Activated CD8-positive, alpha-beta memory T cell treated with anti-CD3 and anti-CD28 coated beads for 24 hours (primary cell): ENCODE results near the gene GJA8.
A peak's percentile ranks its signal among the peaks of the same experiment; 100 is the strongest.
"Not testable (repeated sequence)": the region's sequence is repeated elsewhere in the genome, so short reads cannot be mapped to it uniquely, and the experiment has no call there.

Experiments
- DNase-seq: peaks from one replicate; pipeline ENCODE4 v3.0.0-alpha.2; 2020

GJA8 gene

DNA sequence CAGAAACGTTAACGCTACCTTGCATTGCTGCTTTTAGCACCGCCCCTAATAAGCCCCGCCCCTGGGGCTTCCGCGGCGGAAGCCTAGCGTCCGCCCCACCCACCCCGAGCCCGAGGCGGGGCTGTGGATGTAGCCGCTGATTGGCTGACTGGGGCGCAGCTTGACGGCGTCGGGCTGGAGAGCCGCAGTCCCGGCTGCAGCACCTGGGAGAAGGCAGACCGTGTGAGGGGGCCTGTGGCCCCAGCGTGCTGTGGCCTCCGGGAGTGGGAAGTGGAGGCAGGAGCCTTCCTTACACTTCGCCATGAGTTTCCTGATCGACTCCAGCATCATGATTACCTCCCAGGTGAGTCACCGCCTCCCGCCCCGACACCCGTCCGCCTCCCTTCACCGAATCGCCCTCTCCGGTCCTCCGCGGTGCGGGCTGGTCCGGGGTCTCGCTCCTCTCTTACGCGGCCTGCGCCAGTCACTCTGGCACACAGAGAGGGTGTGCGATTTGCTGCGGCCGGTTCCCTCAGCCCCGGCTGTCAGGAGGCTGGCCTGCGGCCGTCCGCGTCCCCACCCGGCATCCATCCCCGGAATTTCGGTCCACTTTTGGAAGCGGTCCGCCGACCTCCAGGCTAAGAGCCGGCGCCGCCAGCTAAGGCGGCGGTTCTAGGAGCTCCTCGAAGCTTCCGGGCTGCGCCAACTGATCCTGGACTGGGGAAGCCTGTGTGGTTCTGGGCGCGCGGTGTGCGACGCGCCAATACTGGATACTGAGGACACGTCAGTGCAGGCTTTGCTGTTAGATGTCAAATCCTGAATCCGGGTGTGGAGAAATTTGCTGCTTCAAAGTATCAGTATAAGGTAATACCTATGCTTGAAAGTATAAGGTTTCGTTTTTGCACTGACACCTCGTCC is 25.9 kb downstream of the GJA8 start, which contains the start of gene GPR89B:
Gene GPR89B (plus strand): TSS at position 185 of the 897 bp plus-strand sequence. CDS start 117 bp downstream, at position 302.
- peak; percentile 94 for DNase-seq

DNA sequence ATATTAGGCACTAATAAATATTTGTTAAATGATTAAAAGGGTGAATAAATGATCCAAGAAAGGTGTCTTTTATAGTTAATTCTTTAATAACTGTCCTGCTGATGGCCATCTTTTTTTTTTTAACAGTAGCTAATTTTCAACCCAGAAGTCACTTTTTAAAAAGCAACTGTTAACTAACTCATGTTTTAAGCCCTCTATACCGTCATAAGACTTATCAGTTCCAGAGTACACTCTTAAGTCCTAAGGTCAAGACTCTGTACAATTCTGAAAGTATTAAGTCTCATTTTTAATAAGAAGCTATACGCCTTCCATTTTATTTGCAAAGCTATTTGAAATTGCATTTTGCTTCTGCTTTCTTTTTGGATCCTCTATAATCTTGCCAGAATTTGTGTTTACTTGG is 28.5 kb downstream of the GJA8 start:
- not testable (repeated sequence) for DNase-seq

DNA sequence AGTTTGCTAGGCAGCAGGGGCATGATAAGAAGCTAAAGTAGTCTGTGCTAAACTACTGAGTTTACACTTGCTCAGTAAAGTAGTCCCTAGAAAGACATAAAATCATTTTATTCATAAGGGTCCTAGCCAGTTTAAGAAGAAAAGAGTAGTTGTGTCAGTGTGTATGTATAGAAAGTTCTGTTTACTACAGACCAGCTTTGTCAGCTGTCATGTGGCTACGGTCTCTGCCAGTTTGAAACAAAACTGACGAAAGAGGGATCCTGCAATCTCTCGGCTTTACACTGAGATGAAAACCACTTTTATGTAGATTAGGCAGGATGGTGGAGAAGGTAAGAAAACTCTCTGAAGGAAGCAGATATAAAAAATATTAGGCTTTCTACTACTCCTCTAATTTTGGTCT is 32.7 kb downstream of the GJA8 start:
- not testable (repeated sequence) for DNase-seq

DNA sequence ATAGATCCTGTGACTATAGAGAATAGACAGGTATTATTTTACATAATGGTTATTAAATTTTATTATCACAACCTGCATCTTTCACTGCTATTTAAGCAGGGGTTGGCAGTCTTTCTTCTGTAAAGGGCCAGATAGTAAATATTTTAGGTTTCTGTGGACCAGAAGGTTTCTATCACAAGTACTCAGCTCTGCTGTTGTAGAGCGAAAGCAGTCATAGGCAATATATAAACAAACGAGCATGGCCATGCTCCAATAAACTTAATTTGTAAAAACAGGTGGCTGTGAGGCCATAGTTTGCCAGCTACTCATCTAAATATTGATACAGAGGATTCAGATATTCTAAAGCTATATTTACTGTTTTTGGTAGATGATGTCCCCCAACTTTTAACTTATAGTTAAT is 37.9 kb downstream of the GJA8 start:
- DNase-seq, result not testable (repeated sequence)

DNA sequence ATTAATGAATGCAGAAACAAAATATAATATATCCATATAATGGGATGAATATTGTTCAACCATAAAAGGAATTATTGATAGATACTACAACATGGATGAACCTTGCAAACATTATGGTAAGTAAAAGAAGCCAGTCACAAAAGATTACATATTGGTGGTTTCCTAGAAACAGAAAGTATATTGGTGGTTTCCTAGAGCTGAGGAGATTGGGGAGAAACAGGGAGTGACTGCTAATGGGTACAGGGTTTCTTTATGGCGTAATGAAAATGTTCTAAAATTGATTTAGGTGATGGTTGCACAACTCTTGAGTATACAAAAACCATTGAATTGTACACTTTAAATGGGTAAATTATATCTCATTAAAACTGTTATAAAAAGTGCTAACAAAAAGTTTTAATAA is 40.0 kb downstream of the GJA8 start:
- DNase-seq, result not testable (repeated sequence)

DNA sequence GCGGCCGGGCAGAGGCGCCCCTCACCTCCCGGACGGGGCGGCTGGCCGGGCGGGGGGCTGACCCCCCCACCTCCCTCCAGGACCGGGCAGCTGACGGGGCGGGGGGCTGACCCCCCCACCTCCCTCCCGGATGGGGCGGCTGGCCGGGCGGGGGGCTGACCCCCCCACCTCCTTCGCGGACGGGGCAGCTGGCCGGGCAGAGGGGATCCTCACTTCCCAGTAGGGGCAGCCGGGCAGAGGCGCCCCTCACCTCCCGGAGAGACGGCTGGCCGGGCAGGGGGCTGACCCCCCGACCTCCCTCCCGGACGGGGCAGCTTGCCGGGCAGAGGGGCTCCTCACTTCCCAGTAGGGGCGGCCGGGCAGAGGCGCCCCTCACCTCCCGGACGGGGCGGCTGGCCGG is 46.9 kb downstream of the GJA8 start:
- not testable (repeated sequence) for DNase-seq
